Occipital lobe (tissue), 2 donors: Measurements from ENCODE around the gene KLK7. TPM values are rescaled to one million over a fixed set of nuclear protein-coding genes. Genes with fewer than 3 reads are reported as not detected.

Experiments used
- DNase-seq: peaks from one replicate; lab custom pipeline; 2025; lab: John Stamatoyannopoulos, UW
- total RNA-seq: library from RNA; depleted of rRNA; stranded (reverse); fragments of >200 nt; gene quantifications from one replicate; pipeline ENCODE4 v1.2.3, GENCODE V29; 2014

Gene KLK7
- not detected for total RNA-seq

GRCh38 chr19:50983625-50984292 lies at the start of gene KLK7:
TSS of gene KLK7 (minus strand) at chr19:50983917. CDS start at chr19:50982399, 1,518 bp downstream.
- DNase-seq: no peak

GRCh38 chr19:51031880-51032225 lies 48.1 kb upstream of the KLK7 start:
- no peak for DNase-seq

GRCh38 chr19:51031220-51031879 lies 47.6 kb upstream of the KLK7 start:
- no peak for DNase-seq

- DNase-seq: no peak
Measured at GRCh38 chr19:51030631-51031030, 46.9 kb upstream of the KLK7 start.

GRCh38 chr19:51029718-51030117 lies 46.0 kb upstream of the KLK7 start:
- DNase-seq: no peak

GRCh38 chr19:51027873-51028272 lies 44.2 kb upstream of the KLK7 start:
- DNase-seq: no peak

GRCh38 chr19:51027126-51027806 lies 43.5 kb upstream of the KLK7 start:
- DNase-seq: no peak

GRCh38 chr19:51026554-51026831 lies 42.8 kb upstream of the KLK7 start, which contains the start of gene KLK11:
TSS of gene KLK11 (minus strand) at chr19:51026616. CDS start at chr19:51025631, 985 bp downstream.
- DNase-seq: no peak

GRCh38 chr19:51025809-51026553 lies 42.3 kb upstream of the KLK7 start:
- DNase-seq: no peak

- no peak for DNase-seq
Measured at GRCh38 chr19:51025401-51025800, 41.7 kb upstream of the KLK7 start.

- no peak for DNase-seq
Measured at GRCh38 chr19:51024924-51025323, 41.2 kb upstream of the KLK7 start.

- no peak for DNase-seq
Measured at GRCh38 chr19:51023946-51024345, 40.2 kb upstream of the KLK7 start.

GRCh38 chr19:51022526-51022925 lies 38.8 kb upstream of the KLK7 start:
- no peak for DNase-seq

- no peak for DNase-seq
Measured at GRCh38 chr19:51020988-51021651, 37.4 kb upstream of the KLK7 start.

- no peak for DNase-seq
Measured at GRCh38 chr19:51019544-51019925, 35.8 kb upstream of the KLK7 start, which contains the start of gene KLK10. TSS of gene KLK10 (minus strand) at chr19:51019709. CDS start at chr19:51019130, 579 bp downstream.

GRCh38 chr19:51018745-51019543 lies 35.2 kb upstream of the KLK7 start:
- DNase-seq: no peak

GRCh38 chr19:51016798-51017683 lies 33.3 kb upstream of the KLK7 start:
- peak; percentile 13 for DNase-seq

GRCh38 chr19:51015691-51016267 lies 32.1 kb upstream of the KLK7 start:
- DNase-seq: no peak

GRCh38 chr19:51014242-51014641 lies 30.5 kb upstream of the KLK7 start:
- DNase-seq: no peak
